Lower leg skin (tissue), 3 donors: ENCODE results near the gene PIGR.

ENCODE experiments used
- POLR2A ChIP-seq, 2 donors: fragments of 450-650 bp; IDR thresholded peaks; one replicate each; pipeline ENCODE4 v1.6.1; 2016 to 2017; ENCODE audit warnings: antibody characterized with exemption in 2 of 2, mild to moderate bottlenecking in 1 of 2, moderate library complexity in 1 of 2
- TF ChIP-seq, protein P1 (sequence below), 3 donors: fragments of 450-650 bp; IDR thresholded peaks; one replicate each; pipeline ENCODE4 v1.5.1; 2016; ENCODE audit warnings: antibody characterized with exemption in 3 of 3, mild to moderate bottlenecking in 3 of 3, moderate library complexity in 2 of 3

DNA sequence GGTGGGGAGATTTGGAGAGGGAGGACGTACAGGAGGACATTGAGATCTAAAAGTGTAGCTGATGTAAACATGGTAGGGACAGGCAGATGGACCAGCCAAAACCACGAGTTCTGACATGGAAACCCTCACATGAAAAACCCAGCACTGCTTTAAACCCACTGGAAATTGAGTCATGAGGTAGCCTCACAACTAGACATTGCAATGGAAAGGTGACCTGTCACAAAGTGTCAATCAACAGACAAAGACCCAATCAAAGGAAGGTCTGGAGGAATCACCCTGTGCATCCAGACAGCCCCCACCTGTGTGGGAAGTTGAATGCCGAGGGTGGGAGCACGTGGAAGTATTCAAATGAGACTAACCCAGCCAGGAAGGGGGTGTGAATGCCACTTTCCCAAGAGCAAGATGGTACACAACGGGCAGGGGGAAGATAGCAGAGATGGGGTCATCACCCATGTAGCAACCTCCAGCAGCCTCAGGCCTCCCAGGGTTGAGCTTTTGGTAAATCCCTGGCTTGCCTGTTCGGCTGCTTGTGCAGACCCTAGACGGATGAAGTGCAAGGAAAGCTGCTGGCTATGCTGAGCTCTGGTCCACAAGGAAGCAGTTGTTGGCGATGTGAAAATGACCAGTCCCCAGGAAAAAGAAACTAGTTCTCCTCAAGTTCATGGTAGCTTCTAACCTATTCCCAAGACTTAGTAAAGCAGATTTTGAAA is 30.1 kb downstream of the PIGR start:
- TF ChIP-seq, protein P1, sequence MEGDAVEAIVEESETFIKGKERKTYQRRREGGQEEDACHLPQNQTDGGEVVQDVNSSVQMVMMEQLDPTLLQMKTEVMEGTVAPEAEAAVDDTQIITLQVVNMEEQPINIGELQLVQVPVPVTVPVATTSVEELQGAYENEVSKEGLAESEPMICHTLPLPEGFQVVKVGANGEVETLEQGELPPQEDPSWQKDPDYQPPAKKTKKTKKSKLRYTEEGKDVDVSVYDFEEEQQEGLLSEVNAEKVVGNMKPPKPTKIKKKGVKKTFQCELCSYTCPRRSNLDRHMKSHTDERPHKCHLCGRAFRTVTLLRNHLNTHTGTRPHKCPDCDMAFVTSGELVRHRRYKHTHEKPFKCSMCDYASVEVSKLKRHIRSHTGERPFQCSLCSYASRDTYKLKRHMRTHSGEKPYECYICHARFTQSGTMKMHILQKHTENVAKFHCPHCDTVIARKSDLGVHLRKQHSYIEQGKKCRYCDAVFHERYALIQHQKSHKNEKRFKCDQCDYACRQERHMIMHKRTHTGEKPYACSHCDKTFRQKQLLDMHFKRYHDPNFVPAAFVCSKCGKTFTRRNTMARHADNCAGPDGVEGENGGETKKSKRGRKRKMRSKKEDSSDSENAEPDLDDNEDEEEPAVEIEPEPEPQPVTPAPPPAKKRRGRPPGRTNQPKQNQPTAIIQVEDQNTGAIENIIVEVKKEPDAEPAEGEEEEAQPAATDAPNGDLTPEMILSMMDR (IDR thresholded peaks at IDR 0.05): no peak
- no peak for TF ChIP-seq POLR2A (IDR thresholded peaks at IDR 0.05)
